Neuron (in vitro differentiated cells): ENCODE measurements around the gene NDUFB4.
"Not testable (repeated sequence)": the region's sequence is repeated elsewhere in the genome, so short reads cannot be mapped to it uniquely, and the experiment has no call there.

Experiments used
- H2AFZ ChIP-seq: one replicate; pipeline ENCODE4 v1.6.1; 2013; ENCODE audit warnings: low read depth, mild to moderate bottlenecking, inconsistent platforms, low read length, moderate library complexity
- H3K27me3 ChIP-seq: one replicate; pipeline ENCODE4 v1.6.1; 2013; ENCODE audit warnings: low read length; ENCODE audit not compliant: insufficient read depth
- H3K36me3 ChIP-seq: one replicate; pipeline ENCODE4 v1.6.1; 2013; ENCODE audit warnings: low read length; ENCODE audit not compliant: insufficient read depth
- H3K4me1 ChIP-seq: one replicate; pipeline ENCODE4 v1.6.1; 2013; ENCODE audit warnings: low read length; ENCODE audit not compliant: insufficient read depth
- H3K4me3 ChIP-seq: 2 replicates; pipeline ENCODE4 v1.5.1; 2013; ENCODE audit warnings: mild to moderate bottlenecking, low read length, moderate library complexity
- H3K9me3 ChIP-seq: one replicate; pipeline ENCODE4 v1.6.1; 2013; ENCODE audit warnings: low read length

Gene NDUFB4

DNA sequence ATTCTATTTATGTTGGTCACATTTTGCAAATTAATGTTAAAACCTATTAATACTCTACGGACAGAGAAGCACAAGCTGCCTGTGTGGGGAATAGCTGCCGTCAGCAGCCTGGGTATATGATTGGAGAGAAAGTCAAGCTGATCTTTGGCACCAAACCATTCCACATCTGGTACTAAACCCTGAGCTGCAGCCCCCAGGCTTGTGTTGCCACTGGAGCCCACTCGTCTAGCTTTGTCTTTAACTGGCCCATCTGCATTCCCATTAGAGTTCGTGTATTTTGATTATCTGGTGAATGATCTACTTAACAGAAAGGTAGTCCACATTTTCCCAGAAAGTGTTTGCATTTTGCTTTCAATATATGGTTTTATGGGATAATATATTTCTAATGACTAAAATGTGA, 5.4 kb downstream of the NDUFB4 start:
- H3K9me3 ChIP-seq: no peaks in the 10 kb centered on the region
- peaks cover 6% of the 10 kb centered on the region for H3K4me1 ChIP-seq
- H3K36me3 ChIP-seq: peaks cover 51% of the 10 kb centered on the region
- no peak overlapping the region for H2AFZ ChIP-seq
- H3K4me3 ChIP-seq: no peak overlapping the region
- H3K27me3 ChIP-seq: no peaks in the 10 kb centered on the region

DNA sequence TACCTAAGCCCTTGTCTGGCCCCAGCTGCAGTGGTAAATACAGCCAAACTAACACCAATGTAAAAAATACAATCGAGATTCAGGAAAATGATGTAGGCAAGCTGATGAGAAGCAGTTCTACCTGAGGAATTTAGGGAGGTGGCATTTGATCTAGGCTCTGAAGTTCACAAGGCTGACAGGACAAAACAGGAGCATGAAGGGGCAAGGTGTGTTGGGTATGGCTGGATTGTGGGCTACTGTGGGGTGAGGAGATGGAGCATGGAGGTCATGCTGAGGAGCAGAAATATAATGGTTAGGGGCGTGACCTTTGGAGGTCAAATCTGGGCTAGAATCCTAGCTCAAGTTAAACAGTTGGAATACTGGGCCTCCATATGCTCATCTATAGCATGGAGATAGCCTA, 6.5 kb downstream of the NDUFB4 start:
- H2AFZ ChIP-seq: no peak overlapping the region
- H3K27me3 ChIP-seq: no peaks in the 10 kb centered on the region
- H3K36me3 ChIP-seq: peaks cover 49% of the 10 kb centered on the region
- H3K4me1 ChIP-seq: no peaks in the 10 kb centered on the region
- no peaks in the 10 kb centered on the region for H3K9me3 ChIP-seq
- H3K4me3 ChIP-seq: no peak overlapping the region

DNA sequence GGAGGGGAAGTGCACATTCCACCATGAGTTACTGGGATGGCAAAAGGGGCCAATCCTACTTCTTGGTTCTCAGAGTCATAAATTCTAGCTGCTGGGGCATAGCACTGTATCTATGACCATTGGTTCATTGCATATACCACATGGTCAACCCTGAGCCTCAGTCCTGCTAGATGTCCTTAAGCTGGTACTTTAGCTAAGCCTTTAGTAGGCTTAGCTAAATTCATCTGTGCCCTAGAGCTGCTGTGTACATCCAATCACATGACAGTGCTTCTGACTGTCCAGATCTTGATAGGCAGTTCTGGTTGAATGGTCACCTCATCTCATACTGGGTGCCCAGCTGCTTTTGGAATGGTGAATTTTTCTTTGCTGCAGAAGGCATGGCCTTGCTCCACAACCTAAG, 8.2 kb downstream of the NDUFB4 start:
- H3K9me3 ChIP-seq: peaks cover under 1% of the 10 kb centered on the region
- no peak overlapping the region for H2AFZ ChIP-seq
- no peaks in the 10 kb centered on the region for H3K4me1 ChIP-seq

DNA sequence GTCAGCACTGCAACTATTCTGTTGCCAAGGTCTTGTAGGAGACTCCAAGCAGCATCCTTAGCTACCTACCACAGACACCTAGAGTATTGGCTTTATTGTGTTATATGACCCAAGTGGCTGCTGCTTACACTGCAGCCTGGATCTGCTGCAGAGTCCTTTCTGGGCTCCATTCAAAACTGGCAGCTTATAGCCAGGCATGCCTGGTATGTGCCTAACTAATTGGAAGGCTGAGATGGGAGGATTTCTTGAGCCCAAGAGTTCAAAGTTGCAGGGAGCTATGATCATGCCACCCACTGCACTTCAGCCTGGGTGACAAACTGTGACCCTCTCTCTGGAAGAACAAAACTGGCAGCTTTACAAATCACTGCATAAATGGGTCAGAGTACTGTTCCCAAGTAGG, 8.6 kb downstream of the NDUFB4 start:
- peaks cover 3% of the 10 kb centered on the region for H3K9me3 ChIP-seq
- H3K36me3 ChIP-seq: peaks cover 29% of the 10 kb centered on the region
- no peak overlapping the region for H3K4me3 ChIP-seq

More for the DNA sequence above, 8.2 kb downstream of the NDUFB4 start:
- Histone ChIP-seq H3K4me3 (no peak overlapping the region), H3K27me3 (no peaks in the 10 kb centered on the region), H3K36me3 (peaks cover 33% of the 10 kb centered on the region)

DNA sequence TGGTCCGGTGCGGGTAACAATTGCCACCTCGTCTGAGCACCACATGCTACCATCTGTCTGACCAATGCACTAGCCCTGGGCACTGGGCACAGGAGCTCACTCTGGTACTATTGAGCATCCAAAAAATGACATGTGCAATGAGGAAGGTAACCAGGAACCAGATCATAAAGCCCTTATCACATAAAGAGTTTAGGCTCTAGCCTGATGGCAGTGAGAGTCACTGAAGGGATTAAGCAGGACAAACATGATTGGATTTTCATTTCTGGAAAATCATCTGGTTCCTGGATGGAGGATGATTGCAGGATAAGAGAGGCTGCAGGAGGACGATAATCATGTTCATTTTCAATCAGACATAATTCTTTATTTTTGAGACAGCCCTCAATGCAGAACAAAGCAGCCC, 12.4 kb downstream of the NDUFB4 start:
- no peaks in the 10 kb centered on the region for H3K36me3 ChIP-seq
- peaks cover 3% of the 10 kb centered on the region for H3K9me3 ChIP-seq
- no peaks in the 10 kb centered on the region for H3K4me1 ChIP-seq
- no peaks in the 10 kb centered on the region for H3K27me3 ChIP-seq
- H2AFZ ChIP-seq: no peak overlapping the region
- no peak overlapping the region for H3K4me3 ChIP-seq

More for the DNA sequence above, 8.6 kb downstream of the NDUFB4 start:
- Histone ChIP-seq H3K27me3 (no peaks in the 10 kb centered on the region), H3K4me1 (no peaks in the 10 kb centered on the region), H2AFZ (no peak overlapping the region)

DNA sequence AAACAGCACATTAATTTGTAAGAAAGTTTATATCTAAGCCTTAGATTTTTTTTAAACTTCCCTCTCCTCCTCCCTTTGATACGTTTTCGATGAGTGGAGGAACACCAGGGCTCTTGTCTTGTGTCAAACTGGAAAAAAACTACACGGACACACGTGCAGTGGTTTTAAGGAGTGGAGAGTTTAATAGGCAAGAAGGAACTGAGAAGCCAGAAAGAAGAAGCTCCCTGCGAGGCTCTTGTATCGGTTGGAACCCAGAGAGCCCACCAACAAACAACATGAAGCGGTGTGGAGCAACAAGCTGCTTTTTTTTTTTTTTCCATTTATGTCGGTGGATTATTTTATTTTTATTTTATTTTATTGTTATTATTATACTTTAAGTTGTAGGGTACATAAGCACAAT, 18.6 kb downstream of the NDUFB4 start:
- no peak overlapping the region for H3K4me3 ChIP-seq
- no peaks in the 10 kb centered on the region for H3K9me3 ChIP-seq
- no peaks in the 10 kb centered on the region for H3K36me3 ChIP-seq
- no peak overlapping the region for H2AFZ ChIP-seq
- no peaks in the 10 kb centered on the region for H3K4me1 ChIP-seq
- H3K27me3 ChIP-seq: no peaks in the 10 kb centered on the region

DNA sequence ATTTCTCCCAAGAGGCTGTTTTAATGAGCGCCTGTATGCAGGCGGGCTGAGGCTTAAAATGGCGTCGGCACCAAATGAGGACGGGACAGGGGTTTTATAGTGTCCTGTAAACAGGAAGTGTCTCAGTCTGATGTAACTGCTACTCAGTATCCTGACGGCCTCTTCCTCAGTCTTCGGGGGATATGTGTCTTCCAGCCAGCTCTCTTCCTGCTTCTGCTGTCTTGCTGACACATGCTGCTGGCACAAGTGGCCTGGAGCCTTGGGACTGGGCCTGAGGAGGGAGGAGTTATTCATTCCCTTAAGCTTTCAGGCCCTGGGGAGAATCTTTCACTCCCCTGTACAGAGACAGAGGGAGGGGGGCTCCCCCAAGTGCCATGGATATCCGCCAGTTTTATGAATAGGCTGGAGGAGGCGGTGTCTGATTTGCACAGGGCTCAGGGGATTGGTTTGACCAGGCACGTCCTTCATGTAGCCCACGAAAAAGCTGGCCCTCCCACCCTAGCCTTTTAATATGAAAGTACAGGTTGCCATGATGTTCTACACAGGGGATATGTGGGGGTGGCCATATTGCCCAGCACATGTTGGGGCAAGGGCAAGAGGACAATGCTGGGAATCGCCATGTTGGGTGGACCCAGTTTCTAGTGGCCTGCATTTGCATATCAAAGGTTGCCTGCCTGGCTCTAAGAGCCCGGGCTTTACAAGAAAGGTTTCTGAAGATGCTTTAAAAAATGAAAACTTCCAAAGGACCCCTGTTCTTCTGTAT, 19.9 kb downstream of the NDUFB4 start:
- H3K36me3 ChIP-seq: no peaks in the 10 kb centered on the region
- no peaks in the 10 kb centered on the region for H3K27me3 ChIP-seq
- no peak overlapping the region for H3K4me3 ChIP-seq
- peak overlapping the region; percentile 33 for H2AFZ ChIP-seq
- no peaks in the 10 kb centered on the region for H3K9me3 ChIP-seq
- no peaks in the 10 kb centered on the region for H3K4me1 ChIP-seq

DNA sequence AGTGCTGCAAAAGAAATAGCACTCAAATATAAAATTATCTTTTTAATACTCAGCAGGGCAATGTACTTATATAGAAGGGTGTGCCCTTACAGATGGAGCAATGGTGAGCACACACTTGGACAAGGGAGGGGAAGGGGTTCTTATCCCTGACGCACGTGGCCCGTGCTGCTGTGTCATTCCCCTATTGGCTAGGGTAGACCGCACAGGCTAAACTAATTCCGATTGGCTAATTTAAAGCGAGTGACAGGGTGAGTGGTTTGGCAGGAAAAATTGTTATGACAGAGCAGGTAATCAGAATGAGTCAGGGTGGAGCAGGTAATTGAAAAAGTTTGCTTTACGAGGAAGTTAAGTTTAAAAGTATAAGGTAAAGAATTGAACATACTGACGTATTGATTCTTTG, 20.6 kb downstream of the NDUFB4 start:
- not testable (repeated sequence) for H3K36me3 ChIP-seq, H2AFZ ChIP-seq, H3K27me3 ChIP-seq, H3K9me3 ChIP-seq, H3K4me1 ChIP-seq, H3K4me3 ChIP-seq

DNA sequence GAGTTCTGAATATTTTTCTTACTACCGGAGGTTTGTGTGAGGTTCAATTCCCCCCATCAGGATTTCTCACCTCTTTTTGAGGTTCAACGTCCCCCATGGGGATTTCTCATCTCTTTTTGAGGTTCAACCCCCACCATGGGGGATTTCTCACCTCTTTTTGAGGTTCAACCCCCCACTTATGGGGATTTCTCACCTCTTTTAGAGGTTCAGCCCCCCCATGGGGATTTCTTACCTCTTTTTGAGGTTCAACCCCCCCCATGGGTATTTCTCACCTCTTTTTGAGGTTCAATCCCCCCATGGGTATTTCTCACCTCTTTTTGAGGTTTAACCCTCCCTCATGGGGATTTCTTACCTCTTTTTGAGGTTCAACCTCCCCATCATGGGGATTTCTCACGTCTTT, 26.3 kb downstream of the NDUFB4 start:
- no peaks in the 10 kb centered on the region for H3K4me1 ChIP-seq
- H3K36me3 ChIP-seq: no peaks in the 10 kb centered on the region
- peaks cover 3% of the 10 kb centered on the region for H3K9me3 ChIP-seq
- H3K4me3 ChIP-seq: no peak overlapping the region
- H2AFZ ChIP-seq: no peak overlapping the region
- H3K27me3 ChIP-seq: no peaks in the 10 kb centered on the region

DNA sequence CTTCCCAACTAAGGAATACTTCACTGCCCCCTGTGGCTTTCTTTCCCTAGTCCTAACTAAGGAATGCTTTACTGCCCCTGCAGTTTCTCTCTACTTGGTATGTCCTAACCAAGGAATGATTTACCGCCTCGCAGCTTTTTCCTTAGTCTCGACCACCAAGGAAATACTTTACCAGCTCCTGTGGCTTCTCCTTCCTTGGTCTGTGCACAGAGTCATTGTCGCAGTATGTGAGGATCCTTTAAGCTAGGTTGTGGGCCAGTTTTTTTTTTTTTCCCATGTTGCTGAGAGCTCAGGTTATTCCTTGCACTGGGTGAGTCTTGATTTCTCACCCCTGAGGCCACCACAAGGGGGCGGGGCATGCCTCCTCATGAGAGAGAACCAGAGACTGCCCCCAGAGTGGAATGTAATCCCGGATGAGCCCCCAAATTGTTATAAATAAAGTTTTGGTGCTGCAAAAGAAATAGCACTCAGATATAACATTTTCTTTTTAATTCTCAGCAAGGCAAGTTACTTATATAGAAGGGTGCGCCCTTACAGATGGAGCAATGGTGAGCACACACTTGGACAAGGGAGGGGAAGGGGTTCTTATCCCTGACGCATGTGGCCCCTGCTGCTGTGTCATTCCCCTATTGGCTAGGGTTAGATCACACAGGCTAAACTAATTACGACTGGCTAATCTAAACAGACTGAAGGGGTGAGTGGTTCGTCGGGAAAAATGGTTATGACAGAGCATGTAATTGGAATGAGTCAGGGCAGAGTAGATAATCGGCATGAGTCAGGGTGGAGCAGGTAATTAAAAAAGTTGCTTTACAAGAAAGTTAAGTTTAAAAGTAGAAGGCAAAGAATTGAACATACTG, 27.0 kb downstream of the NDUFB4 start:
- no peak overlapping the region for H2AFZ ChIP-seq
- H3K9me3 ChIP-seq: peaks cover 3% of the 10 kb centered on the region
- no peak overlapping the region for H3K4me3 ChIP-seq
- no peaks in the 10 kb centered on the region for H3K4me1 ChIP-seq
- no peaks in the 10 kb centered on the region for H3K36me3 ChIP-seq
- H3K27me3 ChIP-seq: no peaks in the 10 kb centered on the region

DNA sequence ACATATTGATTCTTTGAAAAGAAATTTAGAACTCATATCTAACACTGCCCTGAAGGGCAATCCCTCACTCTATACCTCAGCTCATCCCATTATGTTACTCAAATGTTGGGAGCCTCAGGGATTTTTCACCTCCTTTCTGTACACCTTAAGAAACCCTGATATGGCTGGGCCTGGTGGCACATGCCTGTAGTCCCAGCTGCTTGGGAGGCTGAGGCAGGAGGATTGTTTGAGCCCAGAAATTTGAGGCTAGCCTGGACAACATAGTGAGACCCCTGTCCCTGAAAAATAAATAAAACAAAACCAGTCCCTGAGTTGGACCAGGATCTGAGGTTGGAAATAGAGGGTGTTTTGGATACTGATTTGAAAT, 27.6 kb downstream of the NDUFB4 start:
- Histone ChIP-seq H3K4me1 (no peaks in the 10 kb centered on the region), H3K36me3 (no peaks in the 10 kb centered on the region), H3K4me3 (no peak overlapping the region), H3K9me3 (peaks cover 3% of the 10 kb centered on the region), H2AFZ (no peak overlapping the region), H3K27me3 (no peaks in the 10 kb centered on the region)

DNA sequence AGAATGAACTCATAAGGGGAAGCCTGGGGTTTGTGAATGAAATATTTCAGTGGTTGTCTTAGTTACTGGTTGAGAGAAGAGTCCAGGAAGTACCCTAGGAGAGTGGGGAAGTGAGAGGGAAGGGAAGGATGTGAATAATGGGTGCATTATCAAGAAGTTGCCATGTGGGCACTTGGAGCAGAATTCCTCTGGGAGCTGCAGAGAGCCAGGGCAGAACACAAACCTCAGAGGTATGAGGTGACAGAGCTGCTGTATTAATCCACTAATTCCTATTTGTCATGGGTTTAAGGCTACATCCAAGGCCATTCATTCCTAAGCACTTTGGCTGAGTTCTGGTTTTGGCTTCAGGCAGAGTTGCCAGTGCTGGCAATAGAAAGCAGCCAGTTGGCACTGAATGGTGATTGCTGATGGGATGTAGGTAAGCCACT, 29.0 kb downstream of the NDUFB4 start:
- H3K27me3 ChIP-seq: no peaks in the 10 kb centered on the region
- no peak overlapping the region for H3K4me3 ChIP-seq
- no peak overlapping the region for H2AFZ ChIP-seq
- H3K36me3 ChIP-seq: no peaks in the 10 kb centered on the region
- H3K9me3 ChIP-seq: peaks cover 3% of the 10 kb centered on the region
- H3K4me1 ChIP-seq: no peaks in the 10 kb centered on the region

DNA sequence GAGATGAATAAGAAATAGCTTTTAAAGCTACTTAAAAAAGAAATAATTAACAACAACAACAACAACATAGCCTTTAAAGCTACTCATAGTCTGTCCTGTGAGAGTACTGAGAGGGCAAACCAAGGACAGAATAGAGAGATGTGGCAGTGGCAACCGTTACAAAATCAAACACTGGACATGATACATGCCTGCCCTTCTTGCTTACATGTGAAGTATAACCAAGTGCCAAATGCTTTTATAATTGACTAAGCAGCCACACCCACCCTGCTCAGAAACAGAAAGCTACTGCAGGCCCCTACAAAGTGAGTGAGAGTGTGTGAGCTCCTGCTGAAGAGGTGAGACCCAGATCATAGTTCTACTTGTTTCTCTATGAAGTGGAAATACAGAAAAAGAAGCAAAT, 38.4 kb downstream of the NDUFB4 start:
- H2AFZ ChIP-seq: no peak overlapping the region
- H3K4me1 ChIP-seq: peaks cover 9% of the 10 kb centered on the region
- H3K36me3 ChIP-seq: no peaks in the 10 kb centered on the region
- H3K9me3 ChIP-seq: peaks cover 3% of the 10 kb centered on the region
- H3K27me3 ChIP-seq: no peaks in the 10 kb centered on the region
- H3K4me3 ChIP-seq: no peak overlapping the region
